AG10803 (cell line): ENCODE measurements around the gene PPM1E.
"Not testable (repeated sequence)": the region's sequence is repeated elsewhere in the genome, so short reads cannot be mapped to it uniquely, and the experiment has no call there.

ENCODE experiments used
- DNase-seq: peaks from one replicate; pipeline ENCODE4 v3.0.0; 2010; ENCODE audit warnings: low read depth
- H3K4me3 ChIP-seq: 2 replicates; pipeline ENCODE4 v1.5.1; 2011; ENCODE audit warnings: mild to moderate bottlenecking, low read length, control low read depth
- TF ChIP-seq, protein P1 (sequence below): conservative IDR thresholded peaks from 2 replicates; pipeline ENCODE4 v1.5.1; 2011; ENCODE audit warnings: mild to moderate bottlenecking, low read length, control low read depth, inconsistent platforms

The PPM1E gene

GRCh38 chr17:58730937-58731336 lies 24.7 kb upstream of the PPM1E start:
- TF ChIP-seq, protein P1, sequence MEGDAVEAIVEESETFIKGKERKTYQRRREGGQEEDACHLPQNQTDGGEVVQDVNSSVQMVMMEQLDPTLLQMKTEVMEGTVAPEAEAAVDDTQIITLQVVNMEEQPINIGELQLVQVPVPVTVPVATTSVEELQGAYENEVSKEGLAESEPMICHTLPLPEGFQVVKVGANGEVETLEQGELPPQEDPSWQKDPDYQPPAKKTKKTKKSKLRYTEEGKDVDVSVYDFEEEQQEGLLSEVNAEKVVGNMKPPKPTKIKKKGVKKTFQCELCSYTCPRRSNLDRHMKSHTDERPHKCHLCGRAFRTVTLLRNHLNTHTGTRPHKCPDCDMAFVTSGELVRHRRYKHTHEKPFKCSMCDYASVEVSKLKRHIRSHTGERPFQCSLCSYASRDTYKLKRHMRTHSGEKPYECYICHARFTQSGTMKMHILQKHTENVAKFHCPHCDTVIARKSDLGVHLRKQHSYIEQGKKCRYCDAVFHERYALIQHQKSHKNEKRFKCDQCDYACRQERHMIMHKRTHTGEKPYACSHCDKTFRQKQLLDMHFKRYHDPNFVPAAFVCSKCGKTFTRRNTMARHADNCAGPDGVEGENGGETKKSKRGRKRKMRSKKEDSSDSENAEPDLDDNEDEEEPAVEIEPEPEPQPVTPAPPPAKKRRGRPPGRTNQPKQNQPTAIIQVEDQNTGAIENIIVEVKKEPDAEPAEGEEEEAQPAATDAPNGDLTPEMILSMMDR, result no peak
- DNase-seq, result no peak
- no peak overlapping the region for H3K4me3 ChIP-seq

GRCh38 chr17:58734040-58734439 lies 21.6 kb upstream of the PPM1E start:
- H3K4me3 ChIP-seq, result no peak overlapping the region
- TF ChIP-seq, protein P1, result no peak
- DNase-seq, result no peak

GRCh38 chr17:58734811-58735210 lies 20.8 kb upstream of the PPM1E start:
- TF ChIP-seq, protein P1, result no peak
- no peak overlapping the region for H3K4me3 ChIP-seq
- DNase-seq, result no peak

GRCh38 chr17:58741121-58741625 lies 14.5 kb upstream of the PPM1E start:
- TF ChIP-seq, protein P1, result no peak
- no peak overlapping the region for H3K4me3 ChIP-seq
- DNase-seq, result peak; percentile 17

DNA sequence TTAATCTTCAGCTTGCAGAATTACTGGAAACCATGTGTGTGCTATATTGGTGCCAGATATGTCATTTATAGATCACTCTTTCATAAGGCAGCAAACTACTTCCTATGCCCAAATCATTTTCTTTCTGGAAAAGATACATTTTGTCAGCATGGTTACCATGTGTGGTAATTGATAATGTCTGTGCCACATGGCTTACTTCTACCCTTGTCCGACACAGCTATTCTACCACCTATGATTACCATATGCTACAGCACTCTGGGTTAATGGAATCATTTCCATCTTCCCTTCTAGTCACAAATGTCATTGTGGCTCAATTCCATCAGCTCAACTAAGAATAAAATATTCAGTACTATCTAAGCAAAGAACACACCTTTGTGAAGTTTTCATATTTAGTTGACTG lies 8.0 kb upstream of the PPM1E start:
- TF ChIP-seq, protein P1, result no peak
- no peak for DNase-seq
- no peak overlapping the region for H3K4me3 ChIP-seq

GRCh38 chr17:58749627-58750026 lies 6.0 kb upstream of the PPM1E start:
- H3K4me3 ChIP-seq, DNase-seq: not testable (repeated sequence)

GRCh38 chr17:58753026-58753425 lies 2.6 kb upstream of the PPM1E start:
- TF ChIP-seq, protein P1, result no peak
- H3K4me3 ChIP-seq, result no peak overlapping the region
- no peak for DNase-seq

DNA sequence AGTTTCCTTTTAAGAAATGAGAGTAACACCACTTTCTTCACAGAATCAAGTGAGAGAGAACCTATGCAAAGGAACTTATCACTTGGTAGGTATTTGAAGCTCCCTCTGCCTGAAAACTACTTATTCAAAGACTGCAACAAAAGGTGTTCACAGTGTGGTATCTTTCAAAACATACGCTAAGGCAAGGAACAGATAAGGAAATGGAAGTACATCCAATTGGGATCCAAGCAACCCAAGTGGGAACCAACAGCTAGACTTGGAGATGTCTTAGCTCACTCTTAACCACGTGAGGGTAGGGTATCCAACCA lies 431 bp upstream of the PPM1E start:
- TF ChIP-seq, protein P1, result no peak

More for the DNA sequence above, 431 bp upstream of the PPM1E start:
- H3K4me3 ChIP-seq, result peak overlapping the region; percentile 60
- DNase-seq, result no peak
